IPS-NIHi7 (cell line): Measurements from ENCODE around the gene BRF1.

ENCODE experiments used
- DNase-seq: peaks from one replicate; pipeline ENCODE4 v3.0.0; 2012; ENCODE audit warnings: mixed read lengths; ENCODE audit errors: extremely low spot score

Gene BRF1

DNA sequence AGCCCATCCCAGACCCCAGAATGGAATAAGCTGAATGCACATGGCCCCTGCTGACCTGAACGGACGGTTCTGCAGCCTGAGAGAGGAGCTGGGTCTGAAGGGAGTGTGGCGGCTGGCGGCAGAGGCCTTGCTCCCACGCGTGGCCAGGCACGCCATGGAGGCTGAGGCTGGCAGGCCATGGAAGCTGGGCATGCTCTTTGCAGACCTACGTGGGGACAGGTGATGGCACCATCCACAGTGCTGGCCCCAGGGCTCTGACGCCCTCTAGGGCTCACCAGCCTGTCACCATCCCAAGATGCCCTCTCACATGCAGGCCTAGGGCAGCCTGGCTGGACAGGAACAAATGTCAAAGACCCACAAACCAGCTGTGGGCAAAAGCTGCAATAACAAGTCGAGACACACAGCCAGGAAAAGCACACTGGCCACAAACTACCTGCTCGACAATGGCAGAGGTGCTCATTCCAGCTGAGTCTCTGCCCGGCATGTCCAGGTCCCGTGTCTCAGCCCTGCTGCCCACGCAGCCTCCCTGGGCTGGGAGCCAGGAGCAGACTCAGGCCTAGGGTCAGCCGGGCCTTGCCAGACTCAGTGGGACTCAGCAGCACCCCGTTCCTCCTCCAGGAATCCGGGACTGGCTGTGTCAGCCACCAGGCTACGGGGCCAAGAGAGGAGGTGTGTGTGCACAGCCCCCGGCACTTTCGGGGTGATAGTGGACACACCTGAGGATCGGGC is 32.8 kb downstream of the BRF1 start:
- DNase-seq = no peak

DNA sequence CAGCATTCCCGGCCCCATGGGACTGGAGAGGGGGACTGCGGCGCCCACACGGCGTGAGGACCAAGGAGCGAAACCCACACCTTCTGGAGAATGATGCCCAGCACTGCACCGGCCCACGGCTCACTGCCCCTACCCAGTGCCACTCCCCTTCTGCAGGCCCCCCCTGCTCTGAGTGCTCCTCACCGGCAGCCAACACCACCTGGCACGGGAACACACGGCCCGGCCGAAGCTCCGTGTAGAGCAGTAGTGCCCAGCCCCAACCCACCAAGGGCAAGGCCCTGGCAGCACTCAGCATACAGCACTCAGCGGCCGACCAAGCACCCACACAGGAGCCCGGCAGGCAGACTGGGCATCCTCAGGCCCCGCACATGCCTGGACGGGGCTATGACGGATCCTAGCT is 39.0 kb downstream of the BRF1 start:
- DNase-seq = no peak

DNA sequence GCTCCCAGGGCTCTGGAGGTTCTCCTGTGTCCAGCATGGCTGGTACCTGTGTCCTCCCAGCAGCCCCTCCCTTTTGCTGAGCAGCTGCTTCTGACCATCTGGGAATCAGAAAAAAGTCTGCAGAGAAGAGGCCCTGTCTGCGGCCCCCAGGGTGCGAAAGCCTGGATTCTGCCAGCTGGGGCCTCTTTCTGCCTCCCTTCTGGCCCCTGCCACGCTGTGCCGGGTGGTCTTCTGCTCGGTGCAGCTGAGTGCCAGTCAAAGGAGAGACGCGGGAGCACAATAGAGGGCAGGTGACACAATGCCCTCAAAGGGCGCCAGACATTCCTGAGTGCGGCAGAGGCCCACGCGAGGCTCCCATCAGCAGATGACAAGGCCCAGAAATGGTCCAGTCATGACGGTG is 39.8 kb downstream of the BRF1 start:
- no peak for DNase-seq

DNA sequence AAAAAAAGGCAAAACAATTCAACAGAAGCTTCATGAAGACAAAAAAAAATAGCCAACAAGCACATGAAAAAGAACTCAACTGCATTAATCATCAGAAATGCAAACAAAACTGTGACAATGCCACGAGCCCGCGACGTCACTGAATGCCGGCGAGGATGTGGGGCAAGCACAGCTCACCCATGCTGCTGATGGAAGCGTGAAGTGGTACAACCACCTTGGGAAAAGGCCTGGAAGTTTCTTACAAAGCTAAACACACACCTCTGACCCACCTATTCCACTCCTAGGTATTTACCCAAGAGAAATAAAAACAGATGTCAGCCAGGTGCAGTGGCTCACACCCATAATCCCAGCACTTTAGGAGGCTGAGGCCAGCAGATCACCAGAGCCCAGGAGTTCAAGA is 42.0 kb downstream of the BRF1 start:
- no peak for DNase-seq

DNA sequence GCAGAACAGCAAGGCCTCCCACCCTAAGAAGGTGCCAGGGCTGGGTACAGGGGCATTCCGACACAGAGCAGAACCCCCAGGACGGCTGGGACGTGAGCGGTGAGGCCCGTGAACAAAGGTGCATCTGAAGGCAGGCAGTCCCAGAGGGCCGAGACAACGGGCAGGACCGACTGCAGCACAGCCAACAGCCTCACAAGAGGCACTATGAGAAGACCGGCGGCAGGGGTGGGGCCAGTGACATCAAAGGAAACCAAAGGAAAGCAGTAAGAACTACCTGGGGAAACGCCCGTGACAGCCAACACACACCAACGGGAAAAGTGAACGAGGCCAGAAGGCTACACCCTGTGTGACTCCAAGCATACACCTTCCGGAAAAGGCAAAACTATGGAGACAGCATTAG is 43.3 kb downstream of the BRF1 start:
- DNase-seq = no peak

DNA sequence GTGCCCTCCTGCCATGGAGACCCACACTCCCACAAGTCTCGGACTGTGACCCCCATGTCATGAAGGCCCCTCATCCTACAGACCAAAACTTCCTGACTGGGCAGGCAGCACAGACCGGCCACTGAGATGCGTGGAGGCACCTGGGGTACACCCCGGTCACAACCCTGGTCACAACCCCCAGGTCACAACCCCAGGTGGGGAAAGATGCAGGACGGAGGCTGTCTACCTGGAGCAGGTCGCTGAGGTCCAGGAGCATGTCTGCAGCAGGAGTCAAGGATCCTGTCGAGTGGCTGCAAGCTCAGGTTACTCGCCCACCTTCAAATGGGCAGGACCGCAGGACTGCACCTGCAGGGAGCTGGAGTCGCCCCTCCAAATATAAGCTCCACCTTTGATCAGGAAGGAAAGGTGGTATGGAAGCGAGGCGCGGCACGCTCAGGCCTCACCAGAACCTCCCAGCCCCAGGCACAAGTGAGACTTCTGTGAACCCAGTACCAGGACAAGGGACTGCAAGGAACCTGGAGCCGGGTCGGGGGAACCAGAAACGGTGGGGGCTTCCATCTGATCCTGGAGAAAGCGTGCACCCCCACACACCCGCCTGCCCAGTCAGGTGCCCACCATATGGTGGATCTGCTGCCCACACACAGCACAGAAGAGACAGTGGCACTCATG is 44.4 kb downstream of the BRF1 start:
- no peak for DNase-seq

DNA sequence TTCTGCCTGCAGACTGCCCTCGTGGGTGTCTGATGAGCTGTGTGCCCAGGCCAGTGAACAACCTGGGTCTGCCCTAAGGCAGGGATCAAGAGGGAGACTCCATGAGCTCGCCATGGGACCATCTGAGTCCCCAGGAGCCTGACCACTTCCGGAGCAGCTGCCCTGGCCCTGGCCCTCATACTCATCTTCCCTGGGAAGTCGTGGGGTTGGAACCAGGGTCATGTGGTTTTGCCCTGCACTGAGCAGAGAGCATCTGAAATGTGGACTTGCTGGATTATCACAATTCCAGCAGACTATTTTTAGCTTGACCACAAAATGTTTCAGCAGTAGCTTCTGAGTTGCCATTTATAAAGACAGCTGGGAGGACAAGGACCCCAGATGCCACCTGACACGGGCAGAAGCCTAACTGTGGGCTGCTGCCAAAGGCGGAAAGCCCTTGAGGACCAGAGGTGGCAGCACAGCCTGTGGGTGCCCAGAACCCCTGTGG is 45.7 kb downstream of the BRF1 start:
- no peak for DNase-seq

DNA sequence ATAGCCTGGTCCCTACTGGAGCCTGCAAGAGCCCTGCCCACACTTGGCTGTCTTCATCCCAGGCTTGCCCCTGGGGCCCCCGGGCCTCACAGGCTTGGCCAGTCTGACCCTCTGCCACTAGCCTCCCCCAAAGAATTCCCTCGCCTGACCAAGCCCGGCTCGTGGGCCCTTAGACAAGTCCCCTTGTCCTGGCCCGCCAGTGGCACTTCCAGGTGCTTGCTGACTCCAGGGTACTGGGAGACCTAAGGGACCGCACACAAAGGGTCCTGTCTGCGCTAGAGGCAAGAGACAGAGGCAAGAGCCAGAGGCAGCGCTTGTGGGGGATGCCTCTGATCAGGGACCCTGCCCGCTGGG is 47.5 kb downstream of the BRF1 start:
- no peak for DNase-seq

DNA sequence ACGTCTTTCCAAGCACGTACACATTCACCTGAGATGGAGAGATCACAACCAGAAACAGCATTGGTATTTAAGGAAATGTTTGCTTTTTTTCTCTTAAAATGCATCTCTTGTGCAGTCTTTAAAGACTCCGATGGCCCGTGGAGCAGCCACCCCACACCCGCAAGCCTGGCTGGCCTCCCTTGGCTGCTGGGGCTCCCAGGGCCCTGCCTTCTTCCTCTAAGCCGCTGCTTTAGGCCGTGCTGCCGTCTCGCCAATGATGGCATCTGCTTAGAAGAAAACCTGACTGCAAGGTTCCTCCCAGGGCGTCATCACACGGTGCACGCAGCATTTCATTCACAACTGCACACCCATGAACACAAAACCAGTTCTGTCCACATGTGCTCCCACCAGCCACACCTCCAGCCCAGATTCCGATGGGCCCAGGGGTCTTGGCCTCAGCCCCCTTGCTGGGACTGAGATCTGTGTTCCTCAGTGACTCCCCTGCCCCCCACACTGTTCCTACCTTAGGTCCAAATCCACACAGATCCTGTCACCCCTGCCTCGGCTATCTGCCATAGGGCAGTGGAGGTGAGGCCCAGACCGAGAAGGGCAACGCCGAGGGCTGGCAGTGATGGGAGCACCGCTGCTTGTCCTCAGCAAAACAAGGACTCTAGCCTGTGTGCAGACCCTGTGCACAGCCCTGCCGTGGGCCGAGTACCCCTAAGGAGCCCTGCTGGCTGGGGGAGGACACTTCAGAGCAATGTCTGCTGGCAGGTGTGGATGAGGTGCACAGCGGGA is 48.1 kb downstream of the BRF1 start:
- DNase-seq = no peak

DNA sequence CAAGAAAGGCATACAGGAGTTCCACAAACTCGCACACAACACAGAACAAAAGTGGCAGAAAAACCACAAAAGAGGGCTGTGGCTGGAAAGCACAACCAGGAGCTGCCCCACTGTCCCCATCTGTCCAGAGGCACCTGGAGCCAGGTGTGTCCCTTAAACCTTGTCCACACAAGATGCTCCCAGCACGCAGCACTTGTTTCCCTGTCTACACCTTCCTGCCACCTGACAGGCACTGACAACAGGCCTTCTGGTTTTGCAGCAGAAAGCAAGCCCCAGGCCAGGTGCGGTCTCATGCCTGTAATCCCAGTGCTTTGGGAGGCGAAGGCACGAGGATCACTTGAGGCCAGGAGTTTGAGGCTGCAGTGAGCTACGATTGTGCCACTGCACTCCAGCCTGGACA is 48.9 kb downstream of the BRF1 start:
- DNase-seq = no peak

DNA sequence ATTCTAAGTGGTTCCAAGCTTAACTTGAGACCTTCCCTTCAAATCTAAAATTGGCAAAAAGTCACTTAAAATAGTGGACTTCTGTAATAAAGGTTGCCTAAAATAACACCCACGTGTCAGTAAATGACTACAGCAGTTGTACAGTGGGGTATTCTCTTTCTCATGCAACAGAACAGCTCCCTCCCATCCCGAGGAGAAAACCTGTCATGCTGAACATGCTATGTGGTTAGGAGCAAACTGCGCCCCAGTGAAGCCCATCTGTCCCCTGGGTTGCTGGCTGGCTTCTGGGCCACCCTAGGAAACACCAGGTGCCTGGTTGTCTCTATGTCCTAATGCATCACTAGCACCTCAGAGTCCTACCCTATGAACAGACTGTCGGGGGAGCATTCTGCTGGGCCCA is 49.8 kb downstream of the BRF1 start:
- no peak for DNase-seq

DNA sequence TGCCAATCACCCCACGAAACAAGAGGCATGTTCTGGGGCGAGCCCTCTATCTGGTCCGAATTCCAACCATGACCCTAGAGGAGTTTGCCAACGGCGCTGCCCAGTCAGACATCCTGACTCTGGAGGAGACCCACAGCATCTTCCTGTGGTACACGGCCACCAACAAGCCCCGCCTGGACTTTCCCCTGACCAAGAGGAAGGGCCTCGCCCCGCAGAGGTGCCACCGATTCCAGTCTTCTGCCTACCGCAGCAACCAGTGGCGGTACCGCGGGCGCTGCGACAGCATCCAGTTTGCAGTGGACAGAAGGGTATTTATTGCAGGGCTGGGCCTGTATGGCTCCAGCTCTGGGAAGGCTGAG is 50.8 kb downstream of the BRF1 start:
- DNase-seq = no peak

DNA sequence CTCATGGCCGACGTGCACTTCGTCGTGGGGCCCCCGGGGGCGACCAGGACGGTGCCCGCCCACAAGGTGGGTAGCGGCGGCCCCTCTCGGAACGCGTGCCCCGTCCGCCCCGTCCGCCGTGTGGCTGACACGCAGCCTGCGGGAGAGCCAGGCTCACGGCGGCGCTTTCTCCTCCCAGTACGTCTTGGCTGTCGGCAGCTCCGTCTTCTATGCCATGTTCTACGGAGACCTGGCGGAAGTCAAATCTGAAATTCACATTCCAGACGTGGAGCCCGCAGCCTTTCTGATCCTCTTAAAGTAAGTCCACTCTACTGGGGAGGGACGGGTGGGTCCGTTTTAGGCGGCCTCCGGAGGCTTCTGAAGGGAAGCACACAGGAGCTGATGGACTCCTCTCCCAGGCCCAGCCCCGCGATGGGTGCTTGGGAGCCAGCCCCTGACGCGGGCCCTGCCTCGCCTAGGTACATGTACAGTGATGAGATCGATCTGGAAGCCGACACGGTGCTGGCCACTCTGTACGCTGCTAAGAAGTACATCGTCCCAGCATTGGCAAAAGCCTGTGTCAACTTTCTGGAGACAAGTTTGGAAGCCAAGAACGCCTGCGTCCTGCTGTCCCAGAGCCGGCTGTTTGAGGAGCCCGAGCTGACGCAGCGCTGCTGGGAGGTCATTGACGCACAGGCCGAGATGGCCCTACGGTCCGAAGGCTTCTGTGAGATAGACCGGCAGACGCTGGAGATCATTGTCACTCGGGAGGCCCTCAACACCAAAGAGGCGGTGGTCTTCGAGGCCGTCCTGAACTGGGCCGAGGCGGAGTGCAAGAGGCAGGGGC is 51.4 kb downstream of the BRF1 start:
- DNase-seq = peak; percentile 52

DNA sequence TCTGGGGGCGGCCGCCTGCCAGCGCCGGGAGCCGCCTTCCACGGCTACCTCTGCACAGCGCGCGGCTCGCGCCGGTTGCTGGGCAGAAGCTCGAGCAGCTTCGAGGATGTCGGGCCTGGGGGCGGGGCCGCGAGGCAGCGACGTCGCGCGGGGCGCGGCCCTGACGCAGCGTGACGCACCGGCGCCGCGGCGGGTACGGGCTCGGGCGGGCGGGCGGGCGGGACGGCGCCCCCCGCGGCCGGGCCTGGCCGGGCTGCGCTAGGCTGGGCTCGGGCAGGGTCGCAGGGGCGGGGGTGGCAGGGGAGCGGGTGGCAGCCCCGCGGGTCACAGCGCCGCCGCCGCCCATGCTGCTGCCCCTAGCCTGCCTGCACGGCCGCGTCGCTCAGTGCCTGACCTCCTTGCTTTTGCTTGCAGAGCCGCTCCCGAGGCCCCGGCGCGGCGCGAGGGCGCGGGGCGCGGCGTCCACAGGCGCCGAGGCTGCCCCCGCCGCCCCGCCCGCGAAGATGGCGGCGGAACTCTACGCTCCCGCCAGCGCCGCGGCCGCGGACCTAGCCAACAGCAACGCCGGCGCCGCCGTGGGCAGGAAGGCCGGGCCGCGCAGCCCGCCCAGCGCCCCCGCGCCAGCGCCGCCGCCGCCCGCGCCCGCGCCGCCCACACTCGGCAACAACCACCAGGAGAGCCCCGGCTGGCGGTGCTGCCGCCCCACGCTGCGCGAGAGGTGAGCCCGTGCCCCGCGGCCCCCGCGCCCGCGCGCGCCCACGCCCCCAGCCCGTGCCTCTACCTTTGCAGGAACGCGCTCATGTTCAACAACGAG is 52.2 kb downstream of the BRF1 start, which contains the start of gene BTBD6:
TSS of gene BTBD6 (plus strand) at position 166 of the 814 bp plus-strand sequence. CDS start at position 345, 179 bp downstream.
- DNase-seq = peak; percentile 92

DNA sequence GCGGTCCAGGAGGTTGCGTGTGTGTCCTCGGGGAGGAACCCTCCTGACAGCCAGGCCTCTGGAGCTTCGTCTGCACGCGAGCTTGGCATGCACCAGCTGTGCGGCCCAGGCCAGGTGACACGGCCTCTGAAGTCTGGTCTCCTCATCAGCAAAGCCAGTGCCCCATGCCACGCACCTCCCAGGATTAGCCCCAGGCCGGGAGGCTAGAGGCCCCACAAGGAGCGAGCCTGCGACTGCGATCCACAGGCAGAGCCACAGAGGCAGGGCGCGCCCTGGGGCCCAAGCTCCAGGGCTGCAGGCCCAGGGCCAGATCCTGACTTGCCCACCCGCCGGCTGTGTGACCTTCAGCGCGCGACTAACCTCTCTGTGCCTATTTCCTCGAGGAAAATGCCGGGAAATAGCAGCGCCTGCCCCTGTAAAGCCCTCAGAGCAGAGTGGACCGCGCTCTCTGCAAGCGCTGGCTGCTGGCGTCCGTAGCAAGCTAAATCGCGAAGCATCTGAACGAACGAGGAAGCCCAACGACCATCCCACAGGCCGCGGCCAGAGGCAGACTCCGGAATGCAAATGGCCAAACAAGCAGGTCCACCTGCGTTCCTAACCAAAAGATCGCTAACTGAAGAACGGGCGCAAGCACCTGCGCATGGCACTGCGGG is 53.0 kb downstream of the BRF1 start:
- DNase-seq = no peak

DNA sequence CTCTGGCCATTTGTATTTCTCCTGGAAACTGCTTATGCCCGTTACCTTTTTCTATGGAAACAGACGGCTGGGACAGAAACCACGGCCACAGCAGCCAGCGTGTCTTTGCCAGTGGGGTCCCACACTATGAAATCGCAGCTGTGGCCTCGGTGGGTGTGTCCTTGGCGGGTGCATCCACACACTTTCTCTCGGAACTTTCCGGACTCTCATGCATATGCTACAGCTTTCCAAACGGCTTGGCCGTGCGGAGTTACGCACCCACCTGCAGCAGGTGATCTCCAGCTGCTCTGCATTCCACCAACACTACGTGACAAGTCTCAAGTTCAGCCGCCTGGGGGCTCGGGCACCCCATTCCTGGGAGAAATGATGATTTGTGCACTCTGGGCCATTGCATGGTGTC is 53.8 kb downstream of the BRF1 start:
- no peak for DNase-seq

DNA sequence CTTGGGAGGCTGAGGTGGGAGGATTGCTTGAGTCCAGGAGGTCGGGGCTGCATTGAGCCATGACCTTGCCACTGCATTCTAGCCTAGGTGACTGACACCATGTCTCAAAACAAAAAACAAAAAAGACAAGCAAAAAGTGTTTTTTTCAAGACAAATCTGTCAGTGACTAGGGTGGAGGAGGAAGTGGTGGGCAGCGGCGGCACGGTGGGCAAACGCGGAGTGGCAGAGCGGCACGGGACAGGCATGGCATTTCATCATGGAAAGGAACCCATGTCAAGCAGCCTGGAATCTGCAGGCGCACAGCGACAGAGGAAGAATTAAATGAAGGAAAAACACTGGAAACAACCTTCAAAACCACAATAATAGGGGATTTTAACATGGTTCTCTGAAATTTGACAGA is 56.5 kb downstream of the BRF1 start:
- DNase-seq = no peak

DNA sequence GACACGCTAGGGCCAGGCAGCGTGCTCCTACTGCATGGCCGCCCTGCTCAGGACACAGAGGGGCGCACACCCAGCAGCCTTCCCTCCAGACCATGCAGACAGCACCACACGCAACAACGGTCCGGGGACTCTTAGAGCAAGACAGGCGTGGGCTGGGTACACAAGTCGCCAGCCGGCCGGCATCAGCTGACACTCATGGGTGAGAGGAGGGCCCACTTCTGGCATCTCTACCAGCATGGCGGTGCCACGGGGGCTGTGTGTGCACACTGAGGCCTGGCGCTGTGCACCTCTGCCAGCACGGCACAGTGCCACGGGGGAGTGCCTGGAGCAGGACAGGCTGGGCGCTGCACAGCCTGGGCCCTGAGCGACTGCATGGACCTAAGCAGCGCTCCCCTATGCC is 59.2 kb downstream of the BRF1 start:
- DNase-seq = no peak

DNA sequence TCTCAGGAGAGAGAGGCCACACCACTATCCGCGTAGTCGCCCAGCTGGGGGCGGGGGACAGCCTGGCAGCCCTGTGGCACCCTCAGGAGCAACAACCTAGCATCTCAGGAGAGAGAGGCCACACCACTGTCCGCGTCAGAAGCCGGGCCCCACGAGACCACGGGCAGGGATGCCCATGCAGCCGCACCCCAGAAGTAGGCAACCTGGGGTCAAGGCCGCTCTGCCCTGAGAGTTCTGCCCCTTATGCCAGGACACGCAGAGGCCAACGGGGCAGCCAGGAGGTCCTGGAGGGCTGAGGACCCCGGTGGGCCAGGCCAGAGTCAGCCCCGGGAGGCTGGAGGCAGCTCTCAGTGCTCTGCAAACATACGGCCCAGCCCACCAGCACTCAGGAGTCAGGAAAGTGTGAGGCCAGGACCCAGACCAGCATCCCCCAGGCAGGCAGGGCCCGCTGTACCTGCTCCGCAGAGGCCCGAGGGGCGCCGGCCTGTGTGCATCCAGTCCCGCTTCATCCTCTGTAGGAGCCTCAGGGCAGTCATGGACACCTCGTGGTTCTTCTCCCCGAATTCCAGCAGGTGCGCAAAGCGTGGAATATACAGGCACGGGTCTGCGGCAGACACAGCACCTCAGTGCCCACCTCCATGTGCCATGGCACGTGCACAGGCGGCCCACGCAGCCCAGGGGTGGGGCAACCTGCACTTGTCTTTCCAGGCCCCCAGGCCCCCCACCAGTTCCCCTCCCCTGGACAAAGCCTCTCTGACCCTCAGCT is 59.8 kb downstream of the BRF1 start:
- DNase-seq = no peak
